Right lobe of liver (tissue), 6 donors: ENCODE data around the gene SH3RF3. TPM values are rescaled to one million over a fixed set of nuclear protein-coding genes. Genes with fewer than 3 reads are reported as not detected.
A peak's percentile ranks its signal among the peaks of the same experiment; 100 is the strongest.

ENCODE experiments used
- ATAC-seq, 4 donors: fragments of 200-7000 bp; cut with Tn5 transposase; one replicate each; pipeline ENCODE4 v1.9.1; 2020; ENCODE audit warnings: mild to moderate bottlenecking in 4 of 4, moderate library complexity in 4 of 4
- DNase-seq, 3 donors: peaks; one replicate each; pipeline ENCODE4 v3.0.0-alpha.2; 2020
- H3K27ac ChIP-seq, 3 donors: fragments of 200-600 bp; one replicate each; pipeline ENCODE4 v1.8.0; 2022
- H3K27me3 ChIP-seq, 2 donors: fragments of 200-600 bp; one replicate each; pipeline ENCODE4 v1.8.0; 2022
- H3K36me3 ChIP-seq, 4 donors: fragments of 200-600 bp; sonication (generic) in 1 of 4; one replicate each; pipeline versions ENCODE4 v1.5.1 to v1.8.0; 2017 to 2022; ENCODE audit warnings: control low read depth in 1 of 4
- H3K4me1 ChIP-seq, 4 donors: fragments of 200-600 bp; sonication (generic) in 1 of 4; one replicate each; pipeline versions ENCODE4 v1.5.1 to v1.8.0; 2017 to 2022; ENCODE audit warnings: control low read depth in 1 of 4
- H3K4me3 ChIP-seq, 3 donors: fragments of 200-600 bp; one replicate each; pipeline ENCODE4 v1.8.0; 2022
- H3K9me3 ChIP-seq, 4 donors: fragments of 200-600 bp; sonication (generic) in 1 of 4; one replicate each; pipeline versions ENCODE4 v1.5.1 to v1.8.0; 2017 to 2022; ENCODE audit warnings: control low read depth in 1 of 4
- CTCF ChIP-seq, 4 donors: fragments of 200-600 bp in 3 of 4; fragments of 450-650 bp in 1 of 4; IDR thresholded peaks; one replicate each; pipeline versions ENCODE4 v1.5.1 to v1.8.0; 2016 to 2022; ENCODE audit warnings: antibody characterized with exemption in 4 of 4, mild to moderate bottlenecking in 2 of 4
- POLR2A ChIP-seq: fragments of 450-650 bp; IDR thresholded peaks from one replicate; pipeline ENCODE4 v1.6.1; 2017; ENCODE audit warnings: antibody characterized with exemption, mild to moderate bottlenecking
- WGBS: methylation state at CpG from one replicate; pipeline ENCODE4 v1.1.6; 2018; ENCODE audit warnings: low coverage, low lambda C conversion rate; ENCODE audit not compliant: insufficient coverage; ENCODE audit errors: missing lambda C conversion rate; 5-methylcytosine and 5-hydroxymethylcytosine counted together
- intact Hi-C, 2 donors: fragments of 100-400 bp; cut with DNase I; formaldehyde crosslinking; loops; one replicate each; pipeline versions ENCODE4 v1.11.2 to v1.14.1; 2022
- microRNA-seq, 2 donors: library from miRNA; unstranded; fragments of <30 nt; microRNA quantifications; one replicate each; pipeline ENCODE4, GENCODE V29; 2019 to 2020
- small RNA-seq, 2 experiments: library from RNA; depleted of rRNA; stranded (forward); fragments of <200 nt; gene quantifications; one replicate each; pipeline ENCODE3, GENCODE V24; 2016
- total RNA-seq, 6 experiments: library from RNA; depleted of rRNA in 2 of 6; stranded (reverse); fragments of >200 nt in 2 of 6; fragmentation: NEBNext Ultra II Directional in 3 of 6; extraction: Animal tissue kit (Norgen Biotek cat#: 25700) in 3 of 6; gene quantifications; one replicate each; pipeline versions ENCODE4 v1.1.0 to v1.2.4, GENCODE V29; 2016 to 2023
- donor health status: DM: no; HTN: yes; CAD: no.
- donor health status: DM: no; HTN: no; CAD: no.
- donor health status: DM: no; HTN: no; CAD: no.
- donor health status: DM: no; HTN: yes; CAD: no.
- donor health status: DM: no; HTN: yes; CAD: no.

The SH3RF3 gene
- total RNA-seq, 6 experiments from 2014 or later, result 0.68 to 1.6 (median 1.2) TPM

- TF ChIP-seq POLR2A (no peak), CTCF (IDR thresholded peaks at IDR 0.05) (no peak)
- H3K27ac ChIP-seq, result no peak overlapping the region
- DNase-seq (no peak), ATAC-seq (no peak)
- peaks cover 0 to 5% (median 0%) of the 10 kb centered on the region in 4 donors for H3K36me3 ChIP-seq
- no peaks in the 10 kb centered on the region for H3K9me3 ChIP-seq
- intact Hi-C loops, result no loop called here
- H3K4me3 ChIP-seq, result no peak overlapping the region
- 82% methylated on average over 6 of the region's 6 CpGs for WGBS
- no peaks in the 10 kb centered on the region for H3K4me1 ChIP-seq
- H3K27me3 ChIP-seq, result no peaks in the 10 kb centered on the region
These were observed 413.4 kb downstream of the SH3RF3 start for GRCh38 chr2:109542384-109542783.

- no peak overlapping the region for H3K4me3 ChIP-seq
- peak; percentile 79 to 93 (median 86) for TF ChIP-seq CTCF (IDR thresholded peaks at IDR 0.05)
- TF ChIP-seq POLR2A, result no peak
- DNase-seq, result peak in 2 of 3 donors; percentile 53 to 67
- 29% methylated on average over 9 of the region's 10 CpGs for WGBS
- peak; percentile 91 to 98 (median 98) for ATAC-seq
- no peaks in the 10 kb centered on the region for H3K9me3 ChIP-seq
- H3K27me3 ChIP-seq, result no peaks in the 10 kb centered on the region
- no peak overlapping the region for H3K27ac ChIP-seq
- H3K4me1 ChIP-seq, result no peaks in the 10 kb centered on the region
- peaks cover 0 to 5% (median 0%) of the 10 kb centered on the region in 4 donors for H3K36me3 ChIP-seq
- intact Hi-C loops, result no loop called here
These were observed 417.1 kb downstream of the SH3RF3 start for GRCh38 chr2:109545828-109546713.

- intact Hi-C loops, result no loop called here
- ATAC-seq (no peak), DNase-seq (no peak)
- no peak for TF ChIP-seq CTCF (IDR thresholded peaks at IDR 0.05)
- no peak for TF ChIP-seq POLR2A
- no peak overlapping the region for H3K4me3 ChIP-seq
- H3K27ac ChIP-seq, result no peak overlapping the region
- WGBS, result 81% methylated on average over 2 of the region's 2 CpGs
- peaks cover 0 to 5% (median under 1%) of the 10 kb centered on the region in 4 donors for H3K36me3 ChIP-seq
- H3K4me1 ChIP-seq, result no peaks in the 10 kb centered on the region
- no peaks in the 10 kb centered on the region for H3K9me3 ChIP-seq
- no peaks in the 10 kb centered on the region for H3K27me3 ChIP-seq
These were observed 418.3 kb downstream of the SH3RF3 start for GRCh38 chr2:109547280-109547679.

- H3K4me3 ChIP-seq, result no peak overlapping the region
- intact Hi-C loops, result no loop called here
- DNase-seq, result no peak
- no peaks in the 10 kb centered on the region for H3K9me3 ChIP-seq
- no peak overlapping the region for H3K27ac ChIP-seq
- no peaks in the 10 kb centered on the region for H3K4me1 ChIP-seq
- TF ChIP-seq CTCF (IDR thresholded peaks at IDR 0.05), result no peak
- TF ChIP-seq POLR2A, result no peak
- peaks cover 0 to 6% (median 1%) of the 10 kb centered on the region in 4 donors for H3K36me3 ChIP-seq
- ATAC-seq, result peak; percentile 34 to 77 (median 42)
- WGBS, result 38% methylated on average over 4 of the region's 4 CpGs
- H3K27me3 ChIP-seq, result no peaks in the 10 kb centered on the region
These were observed 420.1 kb downstream of the SH3RF3 start for GRCh38 chr2:109549016-109549590.

Small RNAs within 50 kb of the gene (microRNA-seq; reads per million reads assigned to microRNA genes)
- gene MIR4265 (0 reads per million in 2 donors), gene MIR4266 (0 reads per million in 2 donors)

Small RNAs within 50 kb of the gene (small RNA-seq; reads per million reads assigned to genes)
- gene MIR4265 (0 reads per million in 2 experiments), gene MIR4266 (0 reads per million in 2 experiments), gene RF00017 (0 reads per million in 2 experiments), gene SNRPGP9 (0 reads per million in 2 experiments)

Other genes starting within 250 kb of the SH3RF3 start
- gene EDAR, start 140.0 kb upstream of the SH3RF3 start, total RNA-seq, result 1 to 10 TPM in 1 of 6 experiments, under 1 TPM in 5; 0.06 to 1.6 (median 0.28) TPM